Mononuclear cell (primary cell): Measurements from ENCODE around the gene USHBP1. TPM values are rescaled to one million over a fixed set of nuclear protein-coding genes. Genes with fewer than 3 reads are reported as not detected.
"Not testable (repeated sequence)": the region's sequence is repeated elsewhere in the genome, so short reads cannot be mapped to it uniquely, and the experiment has no call there.

Experiments
- H3K27me3 ChIP-seq: 2 replicates; pipeline ENCODE4 v1.6.0; 2011; ENCODE audit warnings: low read length, control low read depth; ENCODE audit not compliant: insufficient read depth
- H3K4me1 ChIP-seq: 2 replicates; pipeline ENCODE4 v1.5.1; 2011; ENCODE audit warnings: mild to moderate bottlenecking, low read length, control low read depth; ENCODE audit not compliant: insufficient read depth
- H3K4me3 ChIP-seq: 2 replicates; pipeline ENCODE4 v1.5.1; 2011; ENCODE audit warnings: mild to moderate bottlenecking, low read length, moderate library complexity
- H3K9me3 ChIP-seq: 2 replicates; pipeline ENCODE4 v1.5.1; 2011; ENCODE audit warnings: low read depth, mild to moderate bottlenecking, control low read depth, low read length
- total RNA-seq: library from RNA; depleted of rRNA; stranded (reverse); fragments of >200 nt; gene quantifications from one replicate; pipeline ENCODE4 v1.2.3, GENCODE V29; 2012

Gene USHBP1
- total RNA-seq, 1 donor: under 0.01 TPM

- Histone ChIP-seq H3K9me3 (no peaks in the 10 kb centered on the region), H3K4me1 (peaks cover 44% of the 10 kb centered on the region), H3K4me3 (peak within 1 kb of the TSS; percentile 59), H3K27me3 (no peaks in the 10 kb centered on the region)
Observed at GRCh38 chr19:17303167-17303939, 38.8 kb upstream of the USHBP1 start, which contains the start of gene ABHD8. ABHD8 (minus strand) TSS chr19:17303425; CDS start chr19:17301616, 1,809 bp downstream.

- peak overlapping the region; percentile 59 for H3K4me3 ChIP-seq
- H3K27me3 ChIP-seq: no peaks in the 10 kb centered on the region
Observed at GRCh38 chr19:17302391-17303166, 38.0 kb upstream of the USHBP1 start.

DNA sequence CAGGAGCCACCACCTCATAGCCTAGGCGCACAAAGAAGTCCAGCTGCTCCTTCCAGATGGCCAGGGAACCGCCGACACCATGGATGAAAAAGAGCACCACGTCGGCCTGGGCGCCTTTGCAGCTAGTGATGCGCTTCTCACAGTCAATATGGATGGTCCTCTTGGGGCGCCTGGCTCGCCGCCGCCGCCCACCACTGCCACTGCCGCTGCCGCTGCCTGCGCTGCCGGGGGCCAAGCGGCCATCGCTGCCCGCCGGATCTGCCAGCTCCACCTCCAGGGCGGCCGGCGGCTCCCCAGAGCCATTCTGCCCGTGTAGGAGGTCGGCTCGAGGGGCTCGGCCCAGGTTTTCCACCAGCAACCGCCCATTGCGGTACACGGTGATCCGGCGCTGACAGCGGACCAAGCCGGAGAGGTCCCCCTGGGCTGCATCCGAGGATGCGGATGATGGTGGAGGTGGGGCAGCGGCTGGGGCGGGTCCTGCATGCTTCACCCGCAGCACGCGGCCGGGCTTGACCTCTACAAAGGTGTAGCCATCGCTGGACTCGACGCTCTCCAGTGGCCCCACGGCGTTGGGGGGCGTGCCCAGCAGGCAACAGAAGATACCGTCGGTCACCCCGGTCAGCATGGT lies 36.6 kb upstream of the USHBP1 start:
- no peak overlapping the region for H3K4me3 ChIP-seq
- peaks cover 35% of the 10 kb centered on the region for H3K4me1 ChIP-seq
- H3K9me3 ChIP-seq: no peaks in the 10 kb centered on the region
- no peaks in the 10 kb centered on the region for H3K27me3 ChIP-seq

More at GRCh38 chr19:17302391-17303166, 38.0 kb upstream of the USHBP1 start:
- H3K4me1 ChIP-seq: peaks cover 44% of the 10 kb centered on the region
- no peaks in the 10 kb centered on the region for H3K9me3 ChIP-seq

GRCh38 chr19:17296976-17297375 lies 32.4 kb upstream of the USHBP1 start:
- H3K4me1 ChIP-seq: peaks cover 10% of the 10 kb centered on the region
- no peak overlapping the region for H3K4me3 ChIP-seq
- no peaks in the 10 kb centered on the region for H3K27me3 ChIP-seq
- H3K9me3 ChIP-seq: no peaks in the 10 kb centered on the region

- Histone ChIP-seq H3K27me3 (no peaks in the 10 kb centered on the region), H3K4me3 (no peak overlapping the region), H3K9me3 (no peaks in the 10 kb centered on the region), H3K4me1 (peaks cover 11% of the 10 kb centered on the region)
Observed at GRCh38 chr19:17296273-17296672, 31.7 kb upstream of the USHBP1 start.

DNA sequence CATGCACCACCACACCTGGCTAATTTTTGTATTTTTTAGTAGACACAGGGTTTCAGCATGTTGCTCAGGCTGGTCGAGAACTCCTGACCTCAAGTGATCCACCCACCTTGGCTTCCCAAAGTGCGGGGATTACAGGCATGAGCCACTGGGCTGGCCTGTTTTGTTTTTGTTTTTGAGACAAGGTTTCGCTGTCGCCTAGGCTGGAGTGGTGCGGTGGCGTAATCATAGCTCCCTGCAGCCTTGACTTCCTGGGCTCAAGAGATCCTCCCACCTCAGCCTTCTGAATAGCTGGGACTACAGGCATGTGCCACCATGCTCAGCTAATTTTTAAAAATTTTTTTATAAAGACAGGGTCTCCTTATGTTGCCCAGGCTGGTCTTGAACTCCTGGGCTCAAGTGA lies 31.0 kb upstream of the USHBP1 start:
- H3K9me3 ChIP-seq, H3K27me3 ChIP-seq, H3K4me3 ChIP-seq: not testable (repeated sequence)
- H3K4me1 ChIP-seq: peaks cover 11% of the 10 kb centered on the region

DNA sequence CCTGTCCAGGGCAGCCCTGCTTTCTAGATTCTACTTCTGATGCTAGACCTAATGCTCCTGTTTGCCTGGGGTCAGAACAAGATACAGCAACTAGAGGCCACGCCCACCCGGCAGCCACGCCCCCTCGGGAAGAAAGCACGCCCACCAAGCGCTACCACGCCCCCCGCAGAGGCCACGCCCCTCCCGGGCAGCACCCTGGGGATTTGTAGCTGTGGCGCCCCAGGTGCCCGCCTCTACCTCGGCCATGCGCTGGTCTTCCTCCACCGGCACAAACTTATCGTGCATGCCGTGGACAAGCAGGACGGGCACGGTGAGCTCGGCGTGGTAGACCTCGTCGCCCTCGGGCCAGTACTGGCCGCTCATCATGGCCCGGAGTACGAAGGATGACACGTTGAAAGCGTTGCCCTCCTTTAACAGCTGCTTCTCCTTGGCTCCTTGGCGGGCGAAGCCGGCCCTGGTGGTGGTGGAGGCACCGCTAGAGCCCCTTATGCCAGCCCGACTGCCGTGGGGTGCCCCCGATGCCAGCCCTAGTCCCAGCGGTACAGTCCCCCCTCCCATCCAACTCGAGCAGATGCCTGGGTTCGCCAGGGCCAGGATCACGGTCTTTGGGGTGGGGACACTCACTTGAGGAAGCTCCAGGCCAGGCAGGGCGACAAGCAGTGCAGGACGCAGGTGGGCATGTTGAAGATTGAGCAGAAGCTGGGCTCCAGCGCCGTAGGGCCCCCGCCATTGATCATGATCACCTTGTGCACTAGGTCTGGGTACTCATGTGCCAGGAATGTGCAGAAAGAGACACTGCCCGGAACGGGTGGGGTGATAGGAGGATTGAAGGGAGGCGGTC lies 29.7 kb upstream of the USHBP1 start:
- no peak overlapping the region for H3K4me3 ChIP-seq
- H3K9me3 ChIP-seq: no peaks in the 10 kb centered on the region
- H3K4me1 ChIP-seq: peaks cover 11% of the 10 kb centered on the region
- no peaks in the 10 kb centered on the region for H3K27me3 ChIP-seq

- no peaks in the 10 kb centered on the region for H3K9me3 ChIP-seq
- no peak overlapping the region for H3K4me3 ChIP-seq
- H3K27me3 ChIP-seq: no peaks in the 10 kb centered on the region
- peaks cover 11% of the 10 kb centered on the region for H3K4me1 ChIP-seq
Observed at GRCh38 chr19:17293605-17294004, 29.1 kb upstream of the USHBP1 start.

DNA sequence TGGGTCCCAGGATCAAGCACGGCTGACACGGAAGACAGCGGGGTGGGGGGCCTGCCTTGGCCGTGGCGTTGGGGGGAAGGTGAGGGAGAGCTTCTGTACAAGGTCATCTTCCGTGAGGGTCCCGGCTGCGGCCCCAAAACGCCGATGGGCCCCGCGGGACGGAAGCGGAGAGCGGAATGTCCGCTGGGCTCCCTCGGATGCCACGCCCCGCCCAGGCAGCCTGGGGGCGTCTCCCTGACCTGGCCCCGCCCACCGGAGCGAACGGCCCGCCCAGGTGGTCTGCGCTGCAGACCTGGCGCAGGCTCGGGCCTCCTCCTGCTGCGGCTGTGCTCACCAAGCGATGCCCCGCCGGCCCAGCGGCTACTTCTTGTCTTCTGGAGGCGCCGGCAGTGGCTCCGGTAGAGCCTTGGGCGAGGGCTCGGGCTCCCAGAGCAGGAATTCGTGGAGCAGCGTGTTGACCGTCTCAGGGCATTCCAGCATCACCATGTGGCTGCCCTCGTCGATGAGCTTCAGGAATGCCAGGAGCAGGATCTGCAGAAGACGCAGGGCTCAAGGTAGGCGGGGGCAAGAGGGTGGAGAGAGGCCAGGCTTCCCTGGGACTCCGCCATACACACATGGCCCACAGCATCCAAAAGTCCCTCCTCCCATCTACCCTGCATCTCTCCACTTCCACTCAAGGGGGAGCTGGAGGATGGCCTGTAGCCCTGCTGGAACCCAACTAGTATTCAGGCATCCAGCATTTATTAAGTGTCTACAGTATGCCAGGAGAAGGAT lies 27.9 kb upstream of the USHBP1 start:
- peaks cover 11% of the 10 kb centered on the region for H3K4me1 ChIP-seq
- no peaks in the 10 kb centered on the region for H3K27me3 ChIP-seq
- H3K4me3 ChIP-seq: peak overlapping the region; percentile 47
- H3K9me3 ChIP-seq: no peaks in the 10 kb centered on the region

- no peaks in the 10 kb centered on the region for H3K27me3 ChIP-seq
- H3K9me3 ChIP-seq: no peaks in the 10 kb centered on the region
- no peak overlapping the region for H3K4me3 ChIP-seq
- H3K4me1 ChIP-seq: peaks cover 11% of the 10 kb centered on the region
Observed at GRCh38 chr19:17289489-17289888, 24.9 kb upstream of the USHBP1 start.

DNA sequence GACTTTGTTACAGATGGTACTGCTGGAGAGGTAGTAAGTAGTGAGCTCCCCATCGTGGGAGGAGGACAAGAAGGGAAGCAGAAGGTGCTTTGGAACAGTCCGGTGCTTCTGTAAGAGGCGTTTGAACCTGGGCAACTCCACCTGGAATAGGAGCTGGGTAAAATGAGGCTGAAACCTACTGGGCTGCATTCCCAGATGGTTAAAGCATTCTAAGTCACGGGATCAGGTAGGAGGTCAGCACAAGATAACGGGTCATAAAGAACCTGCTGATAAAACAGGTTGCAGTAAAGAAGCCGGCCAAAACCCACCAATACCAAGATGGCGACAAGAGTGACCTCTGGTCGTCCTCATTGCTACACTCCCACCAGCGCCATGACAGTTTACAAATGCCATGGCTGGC lies 22.2 kb upstream of the USHBP1 start:
- Histone ChIP-seq H3K9me3 (no peaks in the 10 kb centered on the region), H3K4me3 (no peak overlapping the region), H3K4me1 (peaks cover 13% of the 10 kb centered on the region), H3K27me3 (no peaks in the 10 kb centered on the region)

GRCh38 chr19:17286263-17286662 lies 21.7 kb upstream of the USHBP1 start:
- peaks cover 18% of the 10 kb centered on the region for H3K4me1 ChIP-seq
- no peaks in the 10 kb centered on the region for H3K9me3 ChIP-seq
- H3K4me3 ChIP-seq: no peak overlapping the region
- H3K27me3 ChIP-seq: no peaks in the 10 kb centered on the region

GRCh38 chr19:17285415-17286135 lies 21.0 kb upstream of the USHBP1 start:
- no peaks in the 10 kb centered on the region for H3K27me3 ChIP-seq
- no peak overlapping the region for H3K4me3 ChIP-seq
- H3K4me1 ChIP-seq: peaks cover 23% of the 10 kb centered on the region
- H3K9me3 ChIP-seq: no peaks in the 10 kb centered on the region
